ENCODE results near the gene FARS2.

DNA sequence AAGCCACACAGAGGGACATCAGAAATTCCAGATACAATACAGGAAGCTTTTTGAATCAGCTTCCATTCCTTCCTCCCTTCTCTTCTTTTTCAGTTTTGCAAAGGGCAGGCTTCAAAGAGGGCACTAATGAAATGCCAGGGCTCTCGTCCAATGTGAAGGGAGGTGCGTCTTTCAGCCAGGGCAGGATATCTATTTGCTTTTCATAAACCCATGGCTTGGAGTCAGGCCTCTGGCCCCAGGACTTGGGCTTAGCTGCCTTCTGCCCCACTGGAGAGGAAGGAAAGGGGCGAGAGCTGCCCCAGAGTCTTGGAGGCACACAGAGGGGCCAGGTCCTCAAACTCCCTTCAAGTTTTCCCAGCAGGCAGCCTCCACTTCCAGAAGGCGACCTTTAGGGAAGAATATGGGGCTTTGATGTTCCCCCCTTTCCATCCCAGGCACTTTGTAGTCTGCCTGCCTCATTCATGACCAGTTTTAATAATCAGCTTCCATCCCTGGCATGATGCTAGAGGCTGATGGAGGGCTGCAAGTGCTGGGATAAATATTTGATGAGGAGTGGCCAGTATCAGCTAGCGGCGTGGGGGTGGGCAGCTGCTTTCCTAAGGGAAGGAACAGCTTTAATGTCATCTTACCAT is 510.6 kb downstream of the FARS2 start:
- TF ChIP-seq, protein P1, sequence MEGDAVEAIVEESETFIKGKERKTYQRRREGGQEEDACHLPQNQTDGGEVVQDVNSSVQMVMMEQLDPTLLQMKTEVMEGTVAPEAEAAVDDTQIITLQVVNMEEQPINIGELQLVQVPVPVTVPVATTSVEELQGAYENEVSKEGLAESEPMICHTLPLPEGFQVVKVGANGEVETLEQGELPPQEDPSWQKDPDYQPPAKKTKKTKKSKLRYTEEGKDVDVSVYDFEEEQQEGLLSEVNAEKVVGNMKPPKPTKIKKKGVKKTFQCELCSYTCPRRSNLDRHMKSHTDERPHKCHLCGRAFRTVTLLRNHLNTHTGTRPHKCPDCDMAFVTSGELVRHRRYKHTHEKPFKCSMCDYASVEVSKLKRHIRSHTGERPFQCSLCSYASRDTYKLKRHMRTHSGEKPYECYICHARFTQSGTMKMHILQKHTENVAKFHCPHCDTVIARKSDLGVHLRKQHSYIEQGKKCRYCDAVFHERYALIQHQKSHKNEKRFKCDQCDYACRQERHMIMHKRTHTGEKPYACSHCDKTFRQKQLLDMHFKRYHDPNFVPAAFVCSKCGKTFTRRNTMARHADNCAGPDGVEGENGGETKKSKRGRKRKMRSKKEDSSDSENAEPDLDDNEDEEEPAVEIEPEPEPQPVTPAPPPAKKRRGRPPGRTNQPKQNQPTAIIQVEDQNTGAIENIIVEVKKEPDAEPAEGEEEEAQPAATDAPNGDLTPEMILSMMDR (IDR thresholded peaks at IDR 0.05), result no peak
- TF ChIP-seq EP300 (IDR thresholded peaks at IDR 0.05), result no peak
